Adipocyte (in vitro differentiated cells): ENCODE measurements around the gene SHANK1.

Experiments
- DNase-seq: peaks from one replicate; pipeline ENCODE4 v3.0.0-alpha.2; 2015; ENCODE audit warnings: low read depth
- H3K27me3 ChIP-seq: replicated peaks from 2 replicates; pipeline ENCODE4 v1.7.0; 2013; ENCODE audit warnings: mild to moderate bottlenecking, low read length, moderate library complexity; ENCODE audit not compliant: control insufficient read depth, insufficient read depth
- H3K36me3 ChIP-seq: 2 replicates; pipeline ENCODE4 v1.7.0; 2013; ENCODE audit warnings: low read length, mild to moderate bottlenecking, moderate library complexity; ENCODE audit not compliant: control insufficient read depth, insufficient read depth, severe bottlenecking
- H3K4me1 ChIP-seq: 2 replicates; pipeline ENCODE4 v1.7.0; 2013; ENCODE audit warnings: mild to moderate bottlenecking, low read length, moderate library complexity; ENCODE audit not compliant: control insufficient read depth, insufficient read depth
- H3K4me3 ChIP-seq: 2 replicates; pipeline ENCODE4 v1.7.0; 2013; ENCODE audit warnings: mild to moderate bottlenecking, low read length, moderate library complexity
- H3K9ac ChIP-seq: 2 replicates; pipeline ENCODE4 v1.7.0; 2013; ENCODE audit warnings: mild to moderate bottlenecking, low read length, moderate library complexity
- H3K9me3 ChIP-seq: 2 replicates; pipeline ENCODE4 v1.7.0; 2013; ENCODE audit warnings: mild to moderate bottlenecking, low read length, moderate library complexity; ENCODE audit not compliant: control insufficient read depth

The SHANK1 gene

DNA sequence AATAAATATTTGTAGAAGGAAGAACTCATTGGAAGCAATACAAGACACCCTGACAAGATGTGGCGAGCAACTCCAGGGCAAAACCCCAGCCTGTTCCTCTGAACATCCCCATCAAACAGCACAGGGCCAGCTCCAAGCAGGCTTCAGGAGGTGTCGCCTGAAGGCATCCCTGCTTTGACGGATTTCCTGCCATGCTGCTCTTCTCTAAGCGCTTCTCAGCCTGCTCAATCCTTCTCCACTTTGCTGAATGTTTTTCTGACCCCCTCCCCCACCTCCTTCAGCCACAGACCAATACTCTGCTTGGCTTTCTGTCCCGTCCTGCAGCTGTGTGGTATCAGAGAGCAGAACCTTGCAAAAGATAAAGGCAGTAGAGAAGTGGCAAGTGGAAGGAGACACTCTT lies 42.0 kb downstream of the SHANK1 start:
- Histone ChIP-seq H3K36me3 (no peaks in the 10 kb centered on the region), H3K9ac (no peak overlapping the region), H3K27me3 (peaks cover 27% of the 10 kb centered on the region), H3K9me3 (peaks cover 4% of the 10 kb centered on the region), H3K4me3 (no peak overlapping the region), H3K4me1 (no peaks in the 10 kb centered on the region)
- DNase-seq, result no peak

DNA sequence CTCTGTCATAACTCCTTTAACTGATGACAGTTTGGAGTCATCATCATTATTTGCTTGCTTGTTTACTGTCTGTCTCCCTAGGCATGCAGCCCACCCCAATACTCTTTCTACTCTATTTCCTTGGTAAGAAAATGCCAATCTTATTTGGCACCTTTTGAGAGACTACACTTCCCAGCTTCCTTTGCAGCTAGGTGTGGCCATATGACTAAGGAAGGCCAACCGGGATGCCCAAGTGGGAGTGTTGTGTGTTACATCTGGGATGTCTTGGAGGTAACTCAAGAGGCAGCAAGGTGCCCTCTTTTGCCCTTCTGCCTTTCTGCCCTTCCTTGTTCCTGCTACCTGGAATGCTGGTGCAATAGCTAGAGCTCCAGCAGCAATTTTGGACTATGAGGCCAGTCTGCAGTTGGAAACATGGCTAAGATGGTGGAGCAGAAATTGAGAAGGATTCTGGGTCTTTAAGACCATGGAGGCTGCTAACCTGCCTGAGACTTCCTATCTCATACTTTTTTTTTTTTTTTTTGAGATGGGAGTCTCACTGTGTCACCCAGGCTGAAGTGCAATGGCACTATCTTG lies 42.9 kb downstream of the SHANK1 start:
- no peak overlapping the region for H3K4me3 ChIP-seq
- no peaks in the 10 kb centered on the region for H3K4me1 ChIP-seq
- no peak for DNase-seq

DNA sequence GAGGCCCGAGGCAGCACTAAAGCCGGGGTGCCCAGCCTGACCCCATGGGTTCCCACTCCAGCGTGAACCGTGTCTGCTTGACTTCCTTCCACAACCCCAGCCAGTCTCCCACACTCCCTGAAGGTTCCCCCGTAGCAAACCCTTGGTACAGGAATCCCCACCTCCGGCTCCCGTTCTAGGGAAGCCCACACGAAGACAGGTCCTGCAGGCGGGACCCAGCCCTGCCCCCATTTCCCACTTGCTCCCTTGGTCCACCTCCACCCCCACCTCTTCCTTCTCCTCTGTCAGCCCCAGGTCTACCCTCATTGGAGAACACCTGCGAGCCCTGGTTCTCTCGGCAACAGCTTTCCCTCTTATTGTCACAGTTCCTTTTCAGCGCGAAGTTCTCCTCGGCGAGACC lies 46.5 kb downstream of the SHANK1 start:
- H3K9ac ChIP-seq, result no peak overlapping the region
- peaks cover 4% of the 10 kb centered on the region for H3K9me3 ChIP-seq
- DNase-seq, result no peak
- peaks cover 37% of the 10 kb centered on the region for H3K27me3 ChIP-seq
- H3K4me3 ChIP-seq, result no peak overlapping the region
- H3K4me1 ChIP-seq, result no peaks in the 10 kb centered on the region
- H3K36me3 ChIP-seq, result no peaks in the 10 kb centered on the region

More for the DNA sequence above, 42.9 kb downstream of the SHANK1 start:
- no peak overlapping the region for H3K9ac ChIP-seq
- no peaks in the 10 kb centered on the region for H3K36me3 ChIP-seq
- H3K27me3 ChIP-seq, result peaks cover 32% of the 10 kb centered on the region
- H3K9me3 ChIP-seq, result peaks cover 4% of the 10 kb centered on the region

DNA sequence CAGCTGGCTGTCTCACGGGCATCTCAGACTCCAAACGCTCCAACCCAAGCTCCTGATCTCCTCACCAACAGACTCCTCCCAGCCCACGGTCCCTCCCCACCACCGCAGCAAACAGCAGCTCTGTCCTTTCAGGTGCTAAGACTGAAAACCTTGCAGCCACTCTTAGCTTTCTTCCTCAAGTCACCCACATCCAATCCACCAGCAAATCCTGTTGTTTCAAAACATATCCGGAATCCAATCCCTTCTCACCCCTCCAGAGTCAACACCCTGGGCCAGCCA lies 49.6 kb downstream of the SHANK1 start:
- no peaks in the 10 kb centered on the region for H3K4me1 ChIP-seq
- no peaks in the 10 kb centered on the region for H3K36me3 ChIP-seq
- no peaks in the 10 kb centered on the region for H3K9me3 ChIP-seq
- DNase-seq, result no peak
- H3K27me3 ChIP-seq, result peaks cover 43% of the 10 kb centered on the region
- no peak overlapping the region for H3K9ac ChIP-seq
- H3K4me3 ChIP-seq, result no peak overlapping the region

DNA sequence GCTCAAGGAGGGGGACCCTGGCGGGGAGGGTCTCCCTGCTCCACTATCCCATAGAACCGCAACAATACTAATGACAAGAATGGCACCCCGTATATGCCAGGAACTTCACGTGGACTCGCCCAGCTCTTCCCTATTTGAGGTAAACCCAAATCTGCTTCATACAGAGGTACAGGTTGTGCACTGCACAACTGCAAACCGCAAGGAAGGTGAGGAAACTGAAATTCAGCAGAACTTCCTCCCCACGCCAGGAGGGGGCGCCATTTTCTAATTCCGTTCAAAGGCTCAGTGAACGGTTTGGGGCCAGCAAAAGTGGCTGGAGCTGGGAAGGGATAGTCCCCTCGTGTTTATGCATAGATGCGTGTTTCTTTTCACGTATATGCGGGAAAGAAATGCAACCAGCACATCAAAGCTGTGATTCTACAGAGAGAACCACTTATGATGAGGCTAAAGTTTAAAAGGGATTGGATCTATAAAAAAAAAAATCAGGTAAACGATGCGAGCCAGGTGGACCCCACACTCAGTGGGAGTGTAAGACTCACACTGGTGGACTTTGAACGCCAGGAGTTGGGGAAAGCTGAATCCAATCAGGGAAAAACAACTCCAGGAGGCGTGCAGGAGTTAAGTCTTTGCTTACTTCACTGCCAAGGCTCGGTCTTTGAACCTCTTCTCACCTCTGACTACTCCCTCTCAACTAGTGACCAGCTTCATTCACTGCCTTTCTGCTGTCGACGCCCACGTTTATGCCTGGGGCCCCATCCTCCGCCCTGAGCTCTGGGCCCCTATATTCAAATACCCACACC lies 50.1 kb downstream of the SHANK1 start:
- Histone ChIP-seq H3K36me3 (no peaks in the 10 kb centered on the region), H3K9ac (no peak overlapping the region), H3K4me3 (no peak overlapping the region), H3K9me3 (peaks cover under 1% of the 10 kb centered on the region), H3K27me3 (peaks cover 42% of the 10 kb centered on the region), H3K4me1 (no peaks in the 10 kb centered on the region)
- peak; percentile 69 for DNase-seq

DNA sequence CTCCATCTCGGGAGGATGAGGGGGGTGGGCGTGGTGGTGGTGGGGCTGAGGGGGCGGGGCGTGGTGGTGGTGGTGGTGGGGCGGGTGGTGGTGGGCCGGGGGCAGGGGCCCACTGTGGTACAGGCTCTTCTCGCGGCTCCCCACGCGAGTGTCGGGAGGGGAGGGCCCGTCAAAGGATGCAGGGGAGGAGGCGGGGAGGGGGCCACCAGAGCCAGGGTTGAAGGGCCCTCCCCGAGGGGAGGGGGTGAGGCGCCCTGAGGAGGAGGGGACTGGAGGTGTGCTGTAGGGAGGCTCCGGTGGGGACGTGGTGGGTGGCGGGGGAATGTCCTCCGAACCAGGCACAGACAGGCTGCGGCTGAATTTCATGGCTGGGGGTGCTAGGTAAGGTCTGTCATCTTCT lies 50.7 kb downstream of the SHANK1 start:
- H3K27me3 ChIP-seq, result peaks cover 36% of the 10 kb centered on the region
- no peak overlapping the region for H3K9ac ChIP-seq
- no peaks in the 10 kb centered on the region for H3K4me1 ChIP-seq
- peaks cover 6% of the 10 kb centered on the region for H3K9me3 ChIP-seq
- no peak overlapping the region for H3K4me3 ChIP-seq
- no peaks in the 10 kb centered on the region for H3K36me3 ChIP-seq
- no peak for DNase-seq

DNA sequence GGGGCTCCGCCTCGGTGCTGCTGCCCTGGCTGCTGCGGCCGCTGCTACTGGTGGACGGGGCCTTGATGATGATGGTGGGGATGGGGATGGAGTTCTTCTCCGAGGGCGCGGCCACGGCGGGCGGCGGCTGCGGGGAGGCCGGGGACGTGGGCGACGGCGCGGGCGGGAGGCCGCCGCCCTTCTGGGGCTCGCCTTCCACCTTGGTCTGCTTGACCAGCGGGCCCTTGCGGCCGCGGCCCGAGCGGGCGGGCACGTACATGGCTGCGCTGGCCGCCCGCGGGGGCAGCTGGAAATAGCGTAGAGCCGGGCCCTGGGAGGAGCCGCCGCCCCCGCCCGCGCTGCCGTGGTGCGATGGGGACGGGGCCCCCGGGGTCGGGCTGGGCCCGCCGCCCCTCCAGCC lies 51.2 kb downstream of the SHANK1 start:
- Histone ChIP-seq H3K9me3 (peaks cover 6% of the 10 kb centered on the region), H3K9ac (no peak overlapping the region), H3K36me3 (no peaks in the 10 kb centered on the region), H3K27me3 (peaks cover 35% of the 10 kb centered on the region), H3K4me1 (no peaks in the 10 kb centered on the region), H3K4me3 (no peak overlapping the region)
- no peak for DNase-seq

DNA sequence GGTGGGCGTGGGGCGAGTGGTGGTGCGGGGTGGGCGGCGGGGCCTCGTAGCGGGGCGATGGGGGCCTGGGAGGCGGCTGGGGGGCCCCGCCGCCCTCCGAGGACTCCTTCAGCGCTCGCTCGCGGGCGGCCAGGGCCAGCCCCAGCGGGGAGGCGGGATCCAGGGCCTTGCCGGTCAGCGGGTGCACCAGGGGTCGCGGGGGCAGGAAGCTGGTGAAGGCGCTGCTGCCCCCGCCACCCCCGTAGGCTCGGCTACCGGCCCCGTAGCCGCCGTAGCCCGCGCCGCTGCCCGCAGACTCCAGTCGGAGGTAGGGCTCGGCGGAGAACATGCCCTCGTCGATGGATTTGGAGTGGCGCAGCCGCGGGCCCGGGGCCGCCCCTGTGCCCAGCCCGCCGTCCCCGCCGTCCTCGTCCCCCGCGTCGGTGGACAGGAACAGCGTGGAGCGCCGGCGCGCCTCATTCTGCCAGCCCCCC lies 51.8 kb downstream of the SHANK1 start:
- DNase-seq, result no peak
- Histone ChIP-seq H3K4me1 (no peaks in the 10 kb centered on the region), H3K4me3 (no peak overlapping the region), H3K27me3 (peaks cover 33% of the 10 kb centered on the region), H3K9me3 (peaks cover 6% of the 10 kb centered on the region), H3K9ac (no peak overlapping the region), H3K36me3 (no peaks in the 10 kb centered on the region)

DNA sequence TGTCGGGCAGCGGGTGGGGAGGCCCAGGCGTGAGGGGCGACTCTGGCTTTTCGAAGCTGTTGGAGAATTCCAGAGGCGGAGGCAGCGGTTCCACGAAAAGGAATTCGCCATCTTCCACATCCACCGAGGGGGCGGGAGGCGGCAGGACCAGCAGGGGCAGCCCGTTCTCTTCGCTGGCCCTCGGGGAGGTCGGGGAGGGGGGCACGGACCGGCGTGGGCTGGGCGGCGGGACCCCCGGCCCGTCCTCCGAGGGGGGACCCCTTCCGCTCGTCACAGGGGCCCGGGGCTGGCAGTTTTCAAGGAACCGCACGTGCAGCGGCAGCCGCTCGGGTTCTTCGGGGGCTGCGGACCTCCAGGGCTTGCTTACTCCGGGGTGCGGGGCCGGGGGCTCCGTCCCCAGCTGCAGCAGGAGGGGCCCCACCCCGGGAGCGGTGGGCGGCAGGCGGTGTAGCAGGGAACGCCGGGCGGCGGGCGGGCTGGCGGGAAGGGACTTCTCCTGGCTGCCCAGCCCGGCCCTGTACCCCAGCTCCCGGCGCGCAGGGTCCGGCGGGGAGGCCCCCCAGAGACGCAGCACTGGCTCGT lies 52.3 kb downstream of the SHANK1 start:
- Histone ChIP-seq H3K4me1 (no peaks in the 10 kb centered on the region), H3K36me3 (no peaks in the 10 kb centered on the region), H3K4me3 (no peak overlapping the region), H3K9me3 (peaks cover 6% of the 10 kb centered on the region), H3K27me3 (peaks cover 29% of the 10 kb centered on the region), H3K9ac (no peak overlapping the region)
- no peak for DNase-seq

DNA sequence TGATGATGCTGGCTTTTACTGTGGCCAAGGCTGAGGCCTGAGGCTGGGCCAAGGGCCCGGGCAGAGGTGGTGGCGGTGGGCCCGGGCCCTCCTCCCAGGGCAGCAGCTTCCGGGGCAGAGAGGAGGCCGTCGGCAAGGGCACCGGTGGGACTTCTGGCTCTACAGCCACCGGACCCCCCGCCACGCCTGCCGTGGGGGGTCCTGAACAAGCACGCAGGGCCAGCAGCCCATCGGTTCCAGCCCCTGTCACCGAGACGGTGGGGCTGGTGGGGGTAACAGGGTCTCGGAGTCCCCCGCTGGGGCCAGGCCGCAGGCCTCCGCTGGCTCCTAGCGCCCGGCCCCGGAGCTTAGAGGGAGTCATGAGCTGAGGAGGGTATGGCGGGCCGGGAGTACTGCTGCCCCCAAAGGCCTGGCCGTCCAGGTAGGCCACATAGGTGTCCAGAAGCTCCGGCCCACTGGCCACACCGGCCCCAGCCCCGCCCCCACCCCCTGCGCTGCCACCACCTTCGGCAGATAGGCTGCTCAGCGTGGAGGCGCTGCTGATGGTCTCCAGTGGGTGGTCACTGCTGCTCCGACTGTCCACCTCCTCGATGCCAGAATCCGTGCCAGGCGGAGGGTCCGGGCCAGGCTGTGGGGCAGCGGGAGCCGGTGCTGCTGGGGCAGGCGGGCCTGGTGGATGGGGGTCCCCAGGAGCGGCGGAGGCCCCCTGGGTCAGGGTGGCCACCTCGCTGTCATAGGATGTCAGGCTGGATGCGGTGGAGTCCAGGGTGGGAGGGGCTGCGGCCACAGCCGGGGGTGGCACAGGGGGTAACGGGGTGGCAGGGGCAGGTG lies 53.0 kb downstream of the SHANK1 start:
- no peak for DNase-seq
- Histone ChIP-seq H3K27me3 (peaks cover 24% of the 10 kb centered on the region), H3K9ac (no peak overlapping the region), H3K36me3 (no peaks in the 10 kb centered on the region), H3K4me1 (no peaks in the 10 kb centered on the region), H3K4me3 (no peak overlapping the region), H3K9me3 (peaks cover 6% of the 10 kb centered on the region)

DNA sequence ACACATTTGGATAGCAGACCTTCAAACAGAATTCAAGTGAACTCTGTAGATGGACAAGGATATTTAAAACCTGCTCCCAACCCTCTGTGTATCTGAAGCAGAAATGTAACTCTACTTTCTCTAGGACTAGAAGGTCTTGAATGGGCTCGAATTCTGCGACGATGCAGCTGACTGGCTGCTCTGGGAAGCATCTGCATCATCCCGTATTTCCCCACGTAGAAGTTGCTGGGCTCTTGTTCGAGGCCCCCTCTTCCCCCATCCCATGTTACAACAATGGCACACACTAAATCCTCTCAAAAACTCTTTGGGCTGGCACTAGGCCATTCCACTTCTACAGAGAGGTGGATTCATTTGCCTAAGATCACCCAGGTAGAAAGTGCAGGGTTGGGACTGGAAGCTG lies 55.4 kb downstream of the SHANK1 start:
- Histone ChIP-seq H3K4me3 (no peak overlapping the region), H3K27me3 (peaks cover 12% of the 10 kb centered on the region), H3K9ac (no peak overlapping the region), H3K4me1 (no peaks in the 10 kb centered on the region), H3K9me3 (peaks cover 6% of the 10 kb centered on the region), H3K36me3 (no peaks in the 10 kb centered on the region)
- DNase-seq, result no peak
